ENCODE results near the gene CELF2.

Gene CELF2

DNA sequence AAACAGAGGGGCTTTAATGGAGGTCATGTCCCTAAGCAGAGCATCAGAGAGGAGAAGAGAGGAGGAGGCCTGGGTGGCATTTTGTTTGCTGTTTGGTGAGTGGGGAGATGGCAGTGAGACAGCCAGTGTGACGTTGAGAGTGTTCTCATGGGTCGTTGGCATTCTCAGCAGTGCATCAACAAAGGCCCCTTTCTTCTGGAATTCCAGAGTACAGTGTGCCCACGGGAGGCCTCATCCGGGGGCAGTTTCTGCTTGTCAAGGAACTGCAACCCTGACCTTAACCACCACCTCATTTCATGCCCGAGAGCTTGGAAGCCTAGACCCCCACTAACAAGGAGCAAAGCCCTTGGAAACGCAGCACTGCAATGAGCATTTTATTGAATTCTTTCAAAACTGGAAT lies 92.9 kb downstream of the CELF2 start:
- Histone ChIP-seq H3K4me1 (no peaks in the 10 kb centered on the region), H3K27me3 (no peaks in the 10 kb centered on the region), H3K4me3 (ENCODE audit: low read depth, low read length) (no peak overlapping the region), H3K9me3 (no peaks in the 10 kb centered on the region), H3K36me3 (no peaks in the 10 kb centered on the region)
- TF ChIP-seq, protein P1, sequence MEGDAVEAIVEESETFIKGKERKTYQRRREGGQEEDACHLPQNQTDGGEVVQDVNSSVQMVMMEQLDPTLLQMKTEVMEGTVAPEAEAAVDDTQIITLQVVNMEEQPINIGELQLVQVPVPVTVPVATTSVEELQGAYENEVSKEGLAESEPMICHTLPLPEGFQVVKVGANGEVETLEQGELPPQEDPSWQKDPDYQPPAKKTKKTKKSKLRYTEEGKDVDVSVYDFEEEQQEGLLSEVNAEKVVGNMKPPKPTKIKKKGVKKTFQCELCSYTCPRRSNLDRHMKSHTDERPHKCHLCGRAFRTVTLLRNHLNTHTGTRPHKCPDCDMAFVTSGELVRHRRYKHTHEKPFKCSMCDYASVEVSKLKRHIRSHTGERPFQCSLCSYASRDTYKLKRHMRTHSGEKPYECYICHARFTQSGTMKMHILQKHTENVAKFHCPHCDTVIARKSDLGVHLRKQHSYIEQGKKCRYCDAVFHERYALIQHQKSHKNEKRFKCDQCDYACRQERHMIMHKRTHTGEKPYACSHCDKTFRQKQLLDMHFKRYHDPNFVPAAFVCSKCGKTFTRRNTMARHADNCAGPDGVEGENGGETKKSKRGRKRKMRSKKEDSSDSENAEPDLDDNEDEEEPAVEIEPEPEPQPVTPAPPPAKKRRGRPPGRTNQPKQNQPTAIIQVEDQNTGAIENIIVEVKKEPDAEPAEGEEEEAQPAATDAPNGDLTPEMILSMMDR (IDR thresholded peaks at IDR 0.05; ENCODE audit: low read depth, low read length): no peak
- no peak for DNase-seq

DNA sequence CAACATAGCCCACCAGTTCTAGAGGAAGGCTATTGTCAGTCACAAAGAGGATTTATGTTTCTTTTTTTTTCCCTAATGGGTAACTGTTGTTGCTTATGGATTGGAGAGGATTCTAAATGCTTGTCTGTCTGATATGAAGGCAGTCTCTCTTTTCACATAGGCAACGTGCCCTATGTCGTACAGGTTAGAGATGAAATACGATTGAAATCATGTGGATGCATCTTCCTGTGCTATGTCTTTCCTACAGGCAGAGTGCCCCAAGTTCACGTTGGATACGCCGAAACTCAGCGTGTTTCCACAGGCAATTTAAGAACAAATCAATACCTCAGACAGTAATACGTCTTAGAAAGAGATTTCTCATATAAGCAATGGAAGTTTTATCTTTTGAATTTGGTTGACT lies 93.8 kb downstream of the CELF2 start:
- Histone ChIP-seq H3K9me3 (no peaks in the 10 kb centered on the region), H3K27me3 (no peaks in the 10 kb centered on the region), H3K36me3 (no peaks in the 10 kb centered on the region), H3K4me1 (no peaks in the 10 kb centered on the region), H3K4me3 (ENCODE audit: low read depth, low read length) (no peak overlapping the region)
- DNase-seq: no peak
- TF ChIP-seq, protein P1 (IDR thresholded peaks at IDR 0.05; ENCODE audit: low read depth, low read length): no peak

DNA sequence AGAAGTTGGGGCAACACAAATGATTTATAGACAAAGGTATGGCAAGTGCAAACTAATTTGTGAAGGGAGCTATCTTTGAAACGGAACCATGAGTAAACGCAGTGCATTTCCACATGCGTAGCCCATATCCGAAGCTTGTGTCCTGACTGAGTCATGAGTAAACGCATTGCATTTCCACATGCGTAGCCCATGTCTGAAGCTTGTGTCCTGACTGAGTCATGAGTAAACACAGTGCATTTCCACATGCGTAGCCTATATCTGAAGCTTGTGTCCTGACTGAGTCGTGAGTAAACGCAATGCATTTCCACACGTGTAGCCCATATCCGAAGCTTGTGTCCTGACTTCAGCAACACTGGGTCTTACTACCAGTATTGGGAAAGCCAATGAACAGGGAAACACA lies 95.0 kb downstream of the CELF2 start:
- no peaks in the 10 kb centered on the region for H3K9me3 ChIP-seq
- no peaks in the 10 kb centered on the region for H3K36me3 ChIP-seq
- TF ChIP-seq, protein P1 (IDR thresholded peaks at IDR 0.05; ENCODE audit: low read depth, low read length): no peak
- no peaks in the 10 kb centered on the region for H3K4me1 ChIP-seq
- DNase-seq: no peak
- H3K27me3 ChIP-seq: no peaks in the 10 kb centered on the region
- H3K4me3 ChIP-seq (ENCODE audit: low read depth, low read length): no peak overlapping the region

DNA sequence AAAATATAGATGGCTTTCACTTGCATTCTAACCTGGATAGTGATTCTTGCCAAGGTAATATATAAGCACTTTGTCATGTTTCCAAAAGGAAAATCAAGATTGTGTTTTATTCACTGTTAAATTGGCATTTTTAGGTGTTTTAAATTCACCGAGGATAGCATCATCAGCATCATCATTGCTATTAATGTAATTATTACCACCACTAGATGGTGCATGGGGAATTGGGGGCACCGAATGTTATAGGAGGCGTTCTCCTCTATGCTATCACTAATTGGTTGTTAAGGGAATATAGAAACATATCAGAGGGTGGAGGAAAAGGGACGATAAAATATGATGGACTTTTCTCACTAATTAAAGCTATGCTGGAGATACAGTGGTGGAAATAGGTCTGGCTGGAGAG lies 95.5 kb downstream of the CELF2 start:
- DNase-seq: no peak
- TF ChIP-seq, protein P1 (IDR thresholded peaks at IDR 0.05; ENCODE audit: low read depth, low read length): no peak
- no peaks in the 10 kb centered on the region for H3K9me3 ChIP-seq
- H3K4me3 ChIP-seq (ENCODE audit: low read depth, low read length): no peak overlapping the region
- H3K4me1 ChIP-seq: no peaks in the 10 kb centered on the region
- H3K36me3 ChIP-seq: no peaks in the 10 kb centered on the region
- no peaks in the 10 kb centered on the region for H3K27me3 ChIP-seq

DNA sequence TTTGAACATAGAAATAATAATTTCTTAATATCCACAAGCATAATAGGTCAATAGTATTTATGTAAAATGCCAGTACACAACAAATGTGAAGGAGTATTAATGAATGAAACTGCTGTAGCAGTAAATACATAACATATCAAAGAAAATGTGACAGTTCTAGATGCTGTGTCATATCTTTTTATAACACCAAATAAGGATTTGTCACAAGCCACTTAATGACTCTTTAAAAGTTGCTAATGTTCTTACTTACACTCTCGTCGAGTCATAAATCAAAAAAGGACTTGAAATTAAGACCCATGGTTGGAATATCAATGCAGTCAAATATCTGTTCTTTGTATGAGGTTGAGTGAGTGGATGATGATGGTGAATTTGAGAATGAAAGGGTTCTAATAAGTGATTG lies 96.6 kb downstream of the CELF2 start:
- DNase-seq: no peak

DNA sequence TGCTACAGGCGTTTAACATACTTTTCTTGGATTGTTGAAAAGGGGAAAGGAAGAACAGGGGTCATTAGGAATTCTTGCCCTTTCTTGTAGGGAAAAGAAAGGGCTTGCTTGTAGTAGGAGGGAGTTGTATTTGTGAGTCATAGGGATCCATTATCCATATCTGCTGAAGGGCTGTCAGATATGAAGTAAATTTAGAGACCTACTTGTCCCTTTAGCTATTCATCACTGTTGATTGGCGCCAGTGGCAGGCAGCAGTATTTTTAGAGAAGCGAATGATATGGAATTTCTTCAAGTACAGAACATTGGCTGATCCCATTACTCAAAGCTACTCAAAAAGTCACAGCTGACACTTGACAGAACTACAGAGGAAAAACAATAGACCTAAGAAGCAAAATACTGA lies 97.7 kb downstream of the CELF2 start:
- TF ChIP-seq, protein P1 (IDR thresholded peaks at IDR 0.05; ENCODE audit: low read depth, low read length): no peak
- no peaks in the 10 kb centered on the region for H3K36me3 ChIP-seq
- DNase-seq: no peak
- no peaks in the 10 kb centered on the region for H3K27me3 ChIP-seq
- no peaks in the 10 kb centered on the region for H3K9me3 ChIP-seq
- H3K4me1 ChIP-seq: no peaks in the 10 kb centered on the region
- H3K4me3 ChIP-seq (ENCODE audit: low read depth, low read length): no peak overlapping the region

More for the DNA sequence above, 96.6 kb downstream of the CELF2 start:
- no peaks in the 10 kb centered on the region for H3K9me3 ChIP-seq
- H3K4me1 ChIP-seq: no peaks in the 10 kb centered on the region
- H3K36me3 ChIP-seq: no peaks in the 10 kb centered on the region
- no peaks in the 10 kb centered on the region for H3K27me3 ChIP-seq
- H3K4me3 ChIP-seq (ENCODE audit: low read depth, low read length): no peak overlapping the region
- TF ChIP-seq, protein P1 (IDR thresholded peaks at IDR 0.05; ENCODE audit: low read depth, low read length): no peak

Data from BE2C (cell line).